Inferior parietal cortex (tissue), 1 donor: ENCODE data around the gene P2RY8.
"Not testable (repeated sequence)": the region's sequence is repeated elsewhere in the genome, so short reads cannot be mapped to it uniquely, and the experiment has no call there.

Source experiments
- DNase-seq: peaks from one replicate; pipeline ENCODE4 v3.0.0-alpha.2; 2016; ENCODE audit errors: extremely low spot score

P2RY8 gene

DNA sequence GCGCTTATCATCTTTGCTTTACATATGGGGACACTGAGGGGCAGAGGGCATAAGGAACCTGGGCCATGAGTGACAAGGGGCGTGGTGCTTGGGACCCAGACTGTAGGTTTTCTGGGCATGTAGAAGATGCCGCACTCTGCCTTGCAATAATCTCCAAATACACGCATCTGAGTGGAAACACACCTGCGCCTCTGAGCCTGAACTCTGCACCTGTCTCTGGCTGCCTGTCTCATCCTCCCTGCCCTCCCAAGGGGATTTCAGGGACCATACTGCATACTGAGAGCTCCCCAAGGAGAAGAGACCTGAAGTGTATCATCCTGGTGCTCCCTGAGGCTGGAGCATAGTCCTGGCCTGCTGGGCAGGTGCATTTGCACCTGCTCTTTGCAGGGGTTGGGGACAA, 49.6 kb downstream of the P2RY8 start:
- no peak for DNase-seq

DNA sequence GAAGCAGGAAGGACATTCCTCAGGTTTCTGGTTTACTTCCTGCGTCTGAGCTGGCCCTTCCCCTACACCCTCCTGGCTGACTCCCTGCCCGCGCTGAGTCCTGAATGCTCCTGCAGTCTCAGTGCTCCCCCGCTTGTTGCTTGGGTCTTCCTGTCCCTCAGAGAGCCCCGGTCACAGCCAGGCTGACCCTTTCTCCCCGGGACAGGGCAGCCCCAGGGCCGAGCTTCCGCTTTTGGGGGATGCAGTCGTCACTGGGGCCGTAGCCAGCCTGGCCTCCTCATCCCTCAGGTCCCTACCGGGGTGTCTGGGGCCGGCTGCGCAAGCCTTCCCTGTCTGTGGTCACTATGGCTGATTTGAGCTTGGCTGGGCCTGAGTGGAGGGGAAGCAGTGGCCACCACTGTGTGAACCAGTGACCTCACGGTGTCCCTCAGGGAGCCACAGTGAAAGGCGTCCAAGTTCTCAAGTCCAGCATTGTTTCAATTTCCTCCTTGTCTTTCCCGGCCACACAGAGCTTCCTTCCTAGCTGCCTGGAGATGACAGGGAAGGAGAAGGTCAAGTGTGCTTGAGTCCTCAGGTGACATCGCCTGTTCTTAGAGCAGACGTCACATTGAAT, 50.1 kb downstream of the P2RY8 start:
- no peak for DNase-seq

- no peak for DNase-seq
Observed at GRCh38 chrX:1486177-1486576, 50.8 kb downstream of the P2RY8 start.

DNA sequence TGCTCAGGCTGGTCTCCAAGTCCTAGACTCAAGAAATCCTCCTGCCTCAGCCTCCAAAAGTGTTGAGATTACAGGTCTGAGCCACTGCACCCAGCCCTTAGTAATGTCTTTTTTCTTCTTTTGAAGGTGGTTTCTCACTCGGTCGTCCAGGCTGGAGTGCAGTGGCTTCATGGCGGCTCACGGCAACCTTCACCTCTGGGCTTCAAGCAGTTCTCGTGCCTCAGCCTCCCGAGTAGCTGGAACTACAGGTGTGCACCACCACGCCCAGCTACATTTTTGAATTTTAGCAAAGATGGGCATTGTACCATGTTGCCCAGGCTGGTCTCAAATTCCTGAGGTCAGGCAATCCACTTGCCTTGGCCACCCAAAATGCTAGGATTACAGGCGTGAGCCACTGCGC, 52.0 kb downstream of the P2RY8 start:
- DNase-seq: no peak

GRCh38 chrX:1484638-1485019, 52.4 kb downstream of the P2RY8 start:
- no peak for DNase-seq

GRCh38 chrX:1483843-1484637, 52.9 kb downstream of the P2RY8 start:
- DNase-seq: no peak

GRCh38 chrX:1482530-1482928, 54.5 kb downstream of the P2RY8 start:
- DNase-seq: not testable (repeated sequence)

DNA sequence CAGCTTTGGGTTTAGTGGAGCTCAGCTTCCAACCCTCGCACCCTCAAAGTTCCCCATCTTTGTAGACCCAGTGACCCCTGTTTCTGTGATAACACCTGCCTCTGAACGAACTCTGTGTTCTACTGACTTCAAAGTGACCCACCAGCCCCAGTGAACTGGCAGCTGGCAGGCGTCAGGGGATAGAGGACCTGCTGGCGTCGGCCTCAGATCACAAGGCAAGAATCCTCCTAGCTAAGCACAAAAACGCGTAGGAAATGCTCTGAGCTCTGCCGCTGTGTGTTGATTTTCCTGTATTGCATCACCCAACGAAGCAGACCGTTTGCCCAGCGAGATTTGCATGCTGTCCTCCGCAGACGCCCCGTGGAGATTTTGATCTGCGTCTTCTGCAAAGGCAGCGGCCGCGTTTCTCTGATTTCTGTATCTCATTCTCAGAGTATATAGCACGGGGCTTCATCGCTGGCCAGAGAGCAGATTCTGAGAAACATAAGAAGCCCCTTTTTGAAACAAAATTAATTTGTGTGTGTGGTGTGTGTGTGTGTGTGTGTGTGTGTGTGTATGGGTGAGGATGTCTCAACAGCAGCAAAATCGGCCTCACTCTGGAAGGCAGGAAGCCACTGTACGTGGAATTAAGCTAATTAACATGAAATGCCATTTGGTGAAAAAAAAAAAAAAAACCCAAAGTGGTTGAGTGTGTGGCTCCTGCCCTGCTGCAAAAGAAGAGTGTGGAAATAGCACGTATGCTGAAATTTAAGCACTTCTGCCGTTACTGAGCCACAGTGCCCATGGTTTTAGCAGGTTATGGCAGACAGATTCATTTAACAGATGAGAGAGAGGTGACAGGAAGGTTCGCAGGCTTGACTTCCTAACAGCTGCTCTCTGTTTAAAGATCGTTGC, 55.1 kb downstream of the P2RY8 start:
- peak; percentile 16 for DNase-seq

GRCh38 chrX:1480082-1480785, 56.8 kb downstream of the P2RY8 start:
- DNase-seq: no peak

GRCh38 chrX:1477801-1478458, 59.1 kb downstream of the P2RY8 start:
- DNase-seq: no peak

GRCh38 chrX:1477229-1477628, 59.8 kb downstream of the P2RY8 start:
- no peak for DNase-seq

GRCh38 chrX:1476682-1477081, 60.3 kb downstream of the P2RY8 start:
- DNase-seq: no peak

DNA sequence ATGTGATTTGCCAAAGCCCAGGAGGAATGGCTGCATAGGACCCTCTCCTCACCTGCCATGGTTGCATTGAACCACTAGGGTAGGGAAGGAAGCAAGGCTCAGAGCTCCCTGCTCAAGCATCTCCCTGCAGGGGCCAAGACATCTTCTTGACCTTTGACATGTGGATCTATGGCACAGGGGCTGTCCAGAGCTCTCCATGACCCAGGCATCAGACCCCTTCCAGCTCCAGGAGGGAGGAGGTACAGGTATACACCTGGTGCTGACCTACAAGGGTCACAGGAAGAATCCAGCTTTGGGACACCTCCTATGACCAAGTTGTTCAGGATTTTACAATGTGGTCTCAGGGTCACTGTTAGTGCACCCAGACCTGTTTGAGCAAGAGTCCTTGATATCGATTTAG, 61.1 kb downstream of the P2RY8 start:
- DNase-seq: no peak

GRCh38 chrX:1475481-1475880, 61.5 kb downstream of the P2RY8 start:
- DNase-seq: no peak

GRCh38 chrX:1474593-1474992, 62.4 kb downstream of the P2RY8 start:
- DNase-seq: not testable (repeated sequence)

- no peak for DNase-seq
Observed at GRCh38 chrX:1472975-1473374, 64.0 kb downstream of the P2RY8 start.

- no peak for DNase-seq
Observed at GRCh38 chrX:1468250-1468772, 68.7 kb downstream of the P2RY8 start.

GRCh38 chrX:1466971-1467561, 69.9 kb downstream of the P2RY8 start:
- DNase-seq: no peak

- DNase-seq: no peak
Observed at GRCh38 chrX:1466232-1466661, 70.7 kb downstream of the P2RY8 start.
